ENCODE measurements around the gene E4F1.

- TF ChIP-seq EZH2 (IDR thresholded peaks at IDR 0.05) (no peak), POLR2AphosphoS5 (IDR thresholded peaks at IDR 0.05; ENCODE audit: borderline replicate concordance, low read depth, low read length) (no peak), FOXP2 (optimal IDR thresholded peaks at IDR 0.05; ENCODE audit: control extremely low read depth, extremely low read length, insufficient read depth) (no peak)
Observed at GRCh38 chr16:2276368-2277195, 53.2 kb downstream of the E4F1 start.

Data from SK-N-MC (cell line).